Fibroblast of upper back skin (primary cell): ENCODE data around the gene LRRC8E.

Source experiments
- DNase-seq: peaks from one replicate; pipeline ENCODE4 v3.0.0-alpha.2; 2013

Gene LRRC8E

DNA sequence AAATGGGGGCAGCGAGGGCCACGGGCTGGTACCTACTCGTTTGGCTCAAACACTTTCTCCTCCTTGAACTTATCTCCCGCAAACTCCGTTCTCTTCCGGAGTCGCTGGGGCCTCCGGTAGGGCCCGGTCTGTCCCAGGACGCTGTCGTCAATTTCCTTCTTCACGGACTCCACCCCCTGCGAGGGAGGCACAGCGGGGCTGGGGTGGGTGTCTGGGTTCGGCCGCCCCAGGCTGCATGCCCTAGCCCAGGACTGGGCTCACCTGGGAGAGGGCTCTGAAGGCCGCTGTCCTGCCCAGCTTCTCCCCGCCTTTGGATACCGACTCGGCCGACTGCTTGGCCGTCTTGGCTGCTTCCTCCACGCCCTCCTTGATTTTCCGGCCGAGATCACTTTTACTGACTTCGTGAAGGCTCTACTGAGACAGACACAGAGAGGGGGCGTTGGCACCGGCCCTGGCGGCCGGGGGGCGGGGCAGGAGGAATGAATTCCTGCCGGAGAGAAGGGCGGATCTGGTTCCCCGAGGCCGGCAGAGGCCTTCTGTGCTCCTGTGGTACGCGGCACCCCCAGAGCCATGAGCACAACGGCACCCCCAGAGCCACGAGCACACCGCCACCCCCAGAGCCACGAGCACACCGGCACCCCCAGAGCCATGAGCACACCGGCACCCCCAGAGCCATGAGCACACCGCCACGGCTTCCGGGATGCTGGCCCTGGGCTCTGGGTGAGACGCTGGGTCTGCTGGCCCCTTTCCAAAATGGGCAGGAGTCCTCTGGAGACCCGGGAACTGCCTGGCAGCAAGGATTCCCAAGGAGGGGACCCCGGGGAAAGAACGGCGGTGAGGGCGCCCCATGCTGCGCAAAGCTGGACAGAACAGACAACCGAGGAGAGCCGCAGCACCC, 45.8 kb downstream of the LRRC8E start:
- DNase-seq, result no peak

DNA sequence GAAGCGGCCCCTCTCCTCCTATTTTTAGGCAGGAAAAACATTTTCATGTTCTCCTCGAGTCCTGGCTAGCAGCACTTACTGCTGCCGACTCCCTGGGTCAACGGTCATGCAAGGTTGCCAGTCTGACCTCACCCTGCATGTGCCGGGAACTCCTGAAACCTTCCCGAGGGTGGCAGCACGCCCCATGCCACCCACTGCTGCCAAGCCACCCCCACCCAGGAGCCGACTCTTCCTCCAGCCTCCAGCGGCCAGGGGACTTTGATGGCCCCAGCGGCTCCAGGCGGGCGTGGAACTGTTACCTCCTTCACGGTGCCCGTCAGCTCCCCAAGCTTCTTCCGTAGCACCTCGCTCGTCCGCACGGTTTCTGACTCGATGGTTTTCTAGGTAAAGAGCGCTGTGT, 46.5 kb downstream of the LRRC8E start:
- no peak for DNase-seq

DNA sequence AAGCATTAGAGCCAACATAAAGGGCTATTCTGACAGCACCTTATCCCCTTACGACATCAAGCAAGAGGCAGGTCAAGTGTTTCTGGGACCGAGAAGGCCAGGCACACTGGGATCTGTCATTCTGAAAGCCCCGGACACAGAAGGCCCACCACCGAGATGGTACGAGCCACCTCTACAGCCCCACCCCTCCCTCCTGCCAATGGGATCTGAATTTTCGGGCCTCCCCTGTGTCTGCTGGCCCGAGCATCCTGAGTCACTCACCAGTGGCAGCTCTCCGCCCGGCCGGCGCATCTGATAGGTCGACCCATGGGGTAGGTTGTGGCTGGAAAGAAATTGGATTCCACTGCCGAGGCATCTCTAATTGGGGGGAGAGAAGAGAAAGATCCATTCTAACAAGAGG, 52.5 kb downstream of the LRRC8E start:
- DNase-seq, result no peak

DNA sequence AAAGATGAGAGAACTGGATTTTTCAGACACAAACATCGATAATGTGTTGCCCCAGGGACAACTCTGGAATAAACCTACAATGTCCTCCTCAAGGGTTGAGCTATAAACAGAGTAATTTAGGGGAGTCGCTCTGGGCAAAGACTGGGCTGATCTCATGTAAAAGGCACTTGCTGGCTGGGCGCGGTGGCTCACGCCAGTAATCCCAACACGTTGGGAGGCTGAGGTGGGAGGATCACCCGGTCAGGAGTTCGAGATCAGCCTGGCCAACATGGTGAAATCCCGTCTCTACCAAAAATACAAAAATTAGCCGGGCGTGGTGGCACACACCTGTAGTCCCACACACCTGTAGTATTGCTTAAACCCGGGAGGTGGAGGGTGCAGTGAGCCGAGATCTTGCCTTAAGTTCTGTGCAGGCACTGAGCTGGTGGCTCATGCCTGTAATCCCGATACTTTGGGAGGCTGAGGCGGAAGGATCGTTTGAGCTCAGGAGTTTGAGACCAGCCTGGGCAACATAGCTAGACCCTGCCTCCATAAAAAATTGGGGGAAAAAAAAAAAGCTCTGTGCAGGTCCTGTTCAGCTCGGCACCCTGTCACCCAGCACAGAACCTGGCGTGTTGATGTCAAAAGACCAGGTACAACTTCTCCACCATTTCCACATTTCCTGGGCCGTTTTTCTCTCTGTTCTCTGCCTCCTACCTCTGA, 53.7 kb downstream of the LRRC8E start:
- DNase-seq, result no peak

DNA sequence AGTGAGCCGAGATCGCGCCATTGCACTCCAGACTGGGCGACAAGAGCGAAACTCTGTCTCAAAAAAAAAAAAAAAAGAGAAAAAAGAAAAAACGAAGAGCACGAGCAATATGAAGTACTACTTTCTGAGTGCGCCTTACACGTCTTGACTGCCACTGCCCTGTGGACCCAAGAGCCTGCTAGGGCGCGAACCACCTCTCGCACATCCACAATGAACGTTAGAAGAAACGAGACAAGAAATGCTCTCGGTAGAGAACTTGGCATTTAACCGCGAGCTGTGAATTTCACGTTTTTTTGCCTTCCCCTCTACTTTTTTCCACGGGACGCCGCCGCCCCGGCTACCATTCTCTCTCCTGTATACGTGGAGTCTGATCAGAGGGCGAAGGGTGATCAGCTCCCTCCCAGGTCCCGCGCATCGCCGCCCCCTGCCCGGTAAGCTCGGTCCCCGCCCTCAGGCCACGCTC, 54.7 kb downstream of the LRRC8E start:
- DNase-seq, result no peak

DNA sequence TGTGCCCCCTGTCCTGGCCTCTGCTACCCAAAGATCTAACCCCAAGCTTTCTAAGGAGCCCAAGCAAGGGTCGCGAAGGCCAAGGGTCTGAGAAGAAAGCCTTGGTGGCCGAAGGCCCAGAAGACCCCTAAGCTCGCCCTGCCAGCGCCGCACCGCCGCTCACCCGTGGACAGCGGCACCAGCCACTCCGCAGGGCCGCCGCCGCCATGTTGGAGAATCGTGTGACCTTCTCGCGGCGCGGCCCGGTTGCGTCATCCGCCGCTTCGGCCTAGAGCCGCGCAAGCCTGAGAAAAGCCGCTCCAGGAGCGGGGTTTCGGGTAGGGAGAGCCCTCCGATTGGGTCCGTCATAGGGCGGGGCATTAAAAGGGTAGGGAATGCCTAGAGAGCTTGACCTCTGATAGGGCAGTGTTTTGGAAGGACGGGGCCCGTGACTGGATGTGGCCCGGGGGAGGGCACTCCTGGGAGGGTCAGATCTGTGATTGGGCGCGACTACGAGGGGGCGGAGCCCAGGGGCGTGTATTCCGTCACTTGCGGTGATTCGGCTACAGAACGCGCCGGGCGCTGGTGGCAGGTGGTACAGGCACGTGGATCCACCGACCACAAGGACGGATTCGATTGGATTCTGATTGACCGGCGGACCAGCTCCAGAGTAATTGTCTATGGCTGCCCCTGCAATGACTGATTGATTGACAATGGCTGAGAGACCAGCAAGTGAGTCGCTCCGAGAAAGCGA, 55.3 kb downstream of the LRRC8E start, which contains the start of gene TIMM44:
Gene TIMM44, minus strand, starts transcription at position 223 of the 733 bp plus-strand sequence. Its CDS starts 15 bp downstream, at position 208.
- peak; percentile 100 for DNase-seq

DNA sequence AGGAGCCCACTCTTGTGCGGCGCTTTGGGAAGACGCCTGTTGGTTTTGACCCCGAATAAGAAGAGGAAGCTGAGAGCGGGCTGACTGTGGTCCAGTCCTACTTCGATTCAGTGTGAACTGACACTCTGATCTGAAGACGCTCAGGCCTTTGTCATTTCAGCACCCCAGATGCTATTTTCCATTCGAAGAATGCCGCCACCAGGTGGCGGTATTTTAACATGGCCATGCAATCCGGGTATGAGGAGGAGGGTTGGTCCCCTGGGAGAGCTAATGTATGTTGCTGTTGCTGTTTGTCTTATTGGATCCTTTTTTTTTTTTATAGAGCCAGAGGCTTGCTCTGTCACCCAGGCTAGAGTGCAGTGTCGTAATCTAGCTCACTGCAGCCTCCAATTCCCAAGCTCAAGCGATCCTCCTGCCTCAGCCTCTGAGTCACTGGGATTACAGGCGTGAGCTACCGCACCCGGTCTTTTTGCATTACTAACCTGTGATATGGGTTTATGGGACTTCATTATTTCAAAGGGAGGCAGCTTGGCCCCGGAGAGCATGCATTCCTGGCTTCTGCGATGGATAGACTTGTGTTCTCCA, 56.0 kb downstream of the LRRC8E start:
- peak; percentile 93 for DNase-seq

DNA sequence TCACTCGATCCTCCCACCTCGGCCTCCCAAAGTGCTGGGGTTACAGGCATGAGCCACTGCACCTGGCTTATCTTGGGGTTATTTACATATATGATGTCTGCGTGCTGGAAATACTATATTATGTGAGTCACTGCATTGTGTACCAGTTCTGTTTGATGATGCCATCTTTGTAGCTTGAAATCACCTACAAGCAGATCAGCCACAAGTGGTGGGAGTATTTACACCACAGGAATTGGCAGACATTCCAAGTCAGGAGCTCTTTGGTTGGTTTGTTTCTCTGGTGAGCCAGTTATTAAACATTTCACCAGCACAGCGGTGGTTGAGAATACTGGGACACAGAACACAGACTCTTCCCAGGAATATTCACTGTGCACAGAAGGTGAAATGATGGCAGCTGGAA, 59.6 kb downstream of the LRRC8E start:
- no peak for DNase-seq
